Activated CD4-positive, alpha-beta T cell treated with anti-CD3 and anti-CD28 coated beads, Interleukin-2, amount 50 U/mL, for 48 hours (primary cell): ENCODE results near the gene BNIP5.

Source experiments
- DNase-seq, 2 experiments: peaks; one replicate each; pipeline ENCODE4 v3.0.0-alpha.2; 2020

Gene BNIP5

GRCh38 chr6:36290668-36291620 is 45.7 kb downstream of the BNIP5 start:
- DNase-seq, result no peak

- DNase-seq, result no peak
These were observed 47.3 kb downstream of the BNIP5 start for GRCh38 chr6:36289281-36289878.

- DNase-seq, result no peak
These were observed 49.8 kb downstream of the BNIP5 start for GRCh38 chr6:36286858-36287257.

GRCh38 chr6:36285797-36286196 is 50.9 kb downstream of the BNIP5 start:
- DNase-seq, result no peak

- no peak for DNase-seq
These were observed 51.5 kb downstream of the BNIP5 start for GRCh38 chr6:36285187-36285671.

GRCh38 chr6:36284359-36284758 is 52.3 kb downstream of the BNIP5 start:
- DNase-seq, result no peak

GRCh38 chr6:36283608-36284007 is 53.1 kb downstream of the BNIP5 start:
- no peak for DNase-seq

- DNase-seq, result no peak
These were observed 55.7 kb downstream of the BNIP5 start for GRCh38 chr6:36280983-36281382.

GRCh38 chr6:36280467-36280866 is 56.2 kb downstream of the BNIP5 start:
- DNase-seq, result no peak

GRCh38 chr6:36277946-36278470 is 58.7 kb downstream of the BNIP5 start:
- no peak for DNase-seq

GRCh38 chr6:36276581-36277536 is 59.8 kb downstream of the BNIP5 start:
- DNase-seq, result no peak

GRCh38 chr6:36273802-36274514 is 62.7 kb downstream of the BNIP5 start:
- DNase-seq, result no peak

- no peak for DNase-seq
These were observed 63.6 kb downstream of the BNIP5 start for GRCh38 chr6:36273067-36273466.

GRCh38 chr6:36272234-36272633 is 64.5 kb downstream of the BNIP5 start:
- no peak for DNase-seq

GRCh38 chr6:36269834-36270705 is 66.6 kb downstream of the BNIP5 start, which contains the start of gene PNPLA1:
TSS of gene PNPLA1 (plus strand) at chr6:36270060. CDS start at chr6:36270460, 400 bp downstream.
- DNase-seq, result no peak

- no peak for DNase-seq
These were observed 68.0 kb downstream of the BNIP5 start for GRCh38 chr6:36268478-36269275.

GRCh38 chr6:36267731-36268477 is 68.8 kb downstream of the BNIP5 start:
- DNase-seq, result no peak

GRCh38 chr6:36266913-36267644 is 69.6 kb downstream of the BNIP5 start:
- DNase-seq, result no peak
